Activated naive CD8-positive, alpha-beta T cell (primary cell): ENCODE measurements around the gene RNF208.

Source experiments
- H3K27ac Mint-ChIP-seq: one replicate; pipeline ENCODE4 v1.8.0; 2021; ENCODE audit warnings: mixed read lengths
- H3K27me3 Mint-ChIP-seq: one replicate; pipeline ENCODE4 v1.8.0; 2021; ENCODE audit warnings: mixed read lengths
- H3K36me3 Mint-ChIP-seq: one replicate; pipeline ENCODE4 v1.8.0; 2021; ENCODE audit warnings: mixed read lengths
- H3K4me1 Mint-ChIP-seq: one replicate; pipeline ENCODE4 v1.8.0; 2021; ENCODE audit warnings: low read depth, mixed read lengths
- H3K4me3 Mint-ChIP-seq: one replicate; pipeline ENCODE4 v1.8.0; 2021; ENCODE audit warnings: mild to moderate bottlenecking, mixed read lengths
- H3K9me3 Mint-ChIP-seq: one replicate; pipeline ENCODE4 v1.8.0; 2021; ENCODE audit warnings: low read depth, mixed read lengths

The RNF208 gene

GRCh38 chr9:137200311-137201204, 21.5 kb downstream of the RNF208 start, which contains the start of gene TPRN:
Gene TPRN, minus strand, starts transcription at chr9:137200741. Its CDS starts 30 bp downstream, at chr9:137200711.
- peaks cover 24% of the 10 kb centered on the region for H3K4me1 Mint-ChIP-seq
- H3K4me3 Mint-ChIP-seq: peak within 1 kb of the TSS; percentile 83
- no peaks in the 10 kb centered on the region for H3K9me3 Mint-ChIP-seq
- H3K36me3 Mint-ChIP-seq: no peaks in the 10 kb centered on the region
- H3K27ac Mint-ChIP-seq: peak within 1 kb of the TSS; percentile 58
- H3K27me3 Mint-ChIP-seq: no peaks in the 10 kb centered on the region

GRCh38 chr9:137199411-137200121, 22.5 kb downstream of the RNF208 start:
- peak overlapping the region; percentile 81 for H3K4me3 Mint-ChIP-seq
- H3K36me3 Mint-ChIP-seq: no peaks in the 10 kb centered on the region
- peaks cover 23% of the 10 kb centered on the region for H3K4me1 Mint-ChIP-seq
- H3K27me3 Mint-ChIP-seq: no peaks in the 10 kb centered on the region
- H3K9me3 Mint-ChIP-seq: no peaks in the 10 kb centered on the region
- no peak overlapping the region for H3K27ac Mint-ChIP-seq

GRCh38 chr9:137198902-137199283, 23.1 kb downstream of the RNF208 start:
- no peaks in the 10 kb centered on the region for H3K27me3 Mint-ChIP-seq
- H3K36me3 Mint-ChIP-seq: no peaks in the 10 kb centered on the region
- H3K4me1 Mint-ChIP-seq: peaks cover 16% of the 10 kb centered on the region
- H3K9me3 Mint-ChIP-seq: no peaks in the 10 kb centered on the region
- H3K27ac Mint-ChIP-seq: no peak overlapping the region
- H3K4me3 Mint-ChIP-seq: no peak overlapping the region

- Mint-ChIP-seq H3K36me3 (no peaks in the 10 kb centered on the region), H3K4me3 (no peak overlapping the region), H3K27me3 (no peaks in the 10 kb centered on the region), H3K4me1 (peaks cover 13% of the 10 kb centered on the region), H3K9me3 (no peaks in the 10 kb centered on the region), H3K27ac (no peak overlapping the region)
Observed at GRCh38 chr9:137198051-137198901, 23.8 kb downstream of the RNF208 start.

- no peak overlapping the region for H3K27ac Mint-ChIP-seq
- H3K27me3 Mint-ChIP-seq: no peaks in the 10 kb centered on the region
- H3K36me3 Mint-ChIP-seq: no peaks in the 10 kb centered on the region
- H3K4me1 Mint-ChIP-seq: peaks cover 5% of the 10 kb centered on the region
- H3K9me3 Mint-ChIP-seq: no peaks in the 10 kb centered on the region
- H3K4me3 Mint-ChIP-seq: no peak overlapping the region
Observed at GRCh38 chr9:137195525-137196220, 26.4 kb downstream of the RNF208 start.

GRCh38 chr9:137194909-137195308, 27.1 kb downstream of the RNF208 start:
- Mint-ChIP-seq H3K27ac (no peak overlapping the region), H3K27me3 (no peaks in the 10 kb centered on the region), H3K4me1 (peaks cover 6% of the 10 kb centered on the region), H3K4me3 (no peak overlapping the region), H3K9me3 (no peaks in the 10 kb centered on the region), H3K36me3 (no peaks in the 10 kb centered on the region)

GRCh38 chr9:137194388-137194787, 27.7 kb downstream of the RNF208 start:
- no peaks in the 10 kb centered on the region for H3K27me3 Mint-ChIP-seq

GRCh38 chr9:137193771-137194170, 28.3 kb downstream of the RNF208 start:
- H3K4me3 Mint-ChIP-seq: no peak overlapping the region
- H3K4me1 Mint-ChIP-seq: peaks cover 9% of the 10 kb centered on the region
- H3K36me3 Mint-ChIP-seq: no peaks in the 10 kb centered on the region
- no peak overlapping the region for H3K27ac Mint-ChIP-seq
- H3K27me3 Mint-ChIP-seq: no peaks in the 10 kb centered on the region
- H3K9me3 Mint-ChIP-seq: no peaks in the 10 kb centered on the region

More at GRCh38 chr9:137194388-137194787, 27.7 kb downstream of the RNF208 start:
- Mint-ChIP-seq H3K4me1 (peaks cover 6% of the 10 kb centered on the region), H3K27ac (no peak overlapping the region), H3K36me3 (no peaks in the 10 kb centered on the region), H3K9me3 (no peaks in the 10 kb centered on the region), H3K4me3 (no peak overlapping the region)

- H3K27me3 Mint-ChIP-seq: no peaks in the 10 kb centered on the region
- H3K4me3 Mint-ChIP-seq: no peak overlapping the region
- H3K9me3 Mint-ChIP-seq: no peaks in the 10 kb centered on the region
- no peak overlapping the region for H3K27ac Mint-ChIP-seq
- H3K4me1 Mint-ChIP-seq: peaks cover 11% of the 10 kb centered on the region
- no peaks in the 10 kb centered on the region for H3K36me3 Mint-ChIP-seq
Observed at GRCh38 chr9:137192859-137193258, 29.2 kb downstream of the RNF208 start.

GRCh38 chr9:137192448-137192780, 29.6 kb downstream of the RNF208 start:
- peaks cover 14% of the 10 kb centered on the region for H3K4me1 Mint-ChIP-seq
- H3K36me3 Mint-ChIP-seq: no peaks in the 10 kb centered on the region
- no peaks in the 10 kb centered on the region for H3K27me3 Mint-ChIP-seq
- H3K9me3 Mint-ChIP-seq: no peaks in the 10 kb centered on the region
- no peak overlapping the region for H3K4me3 Mint-ChIP-seq
- no peak overlapping the region for H3K27ac Mint-ChIP-seq

- Mint-ChIP-seq H3K4me3 (no peak overlapping the region), H3K36me3 (no peaks in the 10 kb centered on the region), H3K27me3 (no peaks in the 10 kb centered on the region), H3K9me3 (no peaks in the 10 kb centered on the region), H3K4me1 (peaks cover 18% of the 10 kb centered on the region), H3K27ac (no peak overlapping the region)
Observed at GRCh38 chr9:137191691-137192447, 30.2 kb downstream of the RNF208 start.

GRCh38 chr9:137191245-137191644, 30.8 kb downstream of the RNF208 start:
- H3K9me3 Mint-ChIP-seq: no peaks in the 10 kb centered on the region
- H3K4me1 Mint-ChIP-seq: peaks cover 22% of the 10 kb centered on the region
- H3K27ac Mint-ChIP-seq: no peak overlapping the region
- H3K4me3 Mint-ChIP-seq: peak overlapping the region; percentile 68
- H3K27me3 Mint-ChIP-seq: no peaks in the 10 kb centered on the region
- no peaks in the 10 kb centered on the region for H3K36me3 Mint-ChIP-seq

GRCh38 chr9:137190315-137190856, 31.7 kb downstream of the RNF208 start:
- Mint-ChIP-seq H3K9me3 (no peaks in the 10 kb centered on the region), H3K27ac (peak overlapping the region; percentile 64), H3K27me3 (no peaks in the 10 kb centered on the region), H3K4me1 (peaks cover 22% of the 10 kb centered on the region), H3K36me3 (no peaks in the 10 kb centered on the region), H3K4me3 (peak overlapping the region; percentile 68)
